HepG2 (cell line): Measurements from ENCODE around the gene JUND. TPM values are rescaled to one million over a fixed set of nuclear protein-coding genes. Genes with fewer than 3 reads are reported as not detected.

Experiments used
- ELF3 ChIP-seq: IDR thresholded peaks from 2 replicates; pipeline ENCODE4 v1.6.1; 2016; ENCODE audit warnings: missing genetic modification reagents, missing compliant biosample characterization
- GTF2F1 ChIP-seq: fragments of 150-350 bp; IDR thresholded peaks from 2 replicates; pipeline ENCODE4 v1.6.1; 2014; ENCODE audit warnings: low read length
- HNF1A ChIP-seq, 2 experiments: sonication (generic) in 1 of 2; formaldehyde crosslinking in 1 of 2; IDR thresholded peaks; 2 replicates each; pipeline versions ENCODE4 v1.4.0 to v1.6.1; 2016 to 2020; ENCODE audit warnings: borderline replicate concordance in 1 of 2, low read depth in 1 of 2, mild to moderate bottlenecking in 1 of 2, missing genetic modification reagents in 1 of 2
- PITX1 ChIP-seq: sonication (generic); formaldehyde crosslinking; IDR thresholded peaks from 2 replicates; pipeline ENCODE4 v1.5.1; 2020; ENCODE audit warnings: mild to moderate bottlenecking, missing genetic modification reagents
- RAD21 ChIP-seq: fragments of 450-650 bp; formaldehyde crosslinking; IDR thresholded peaks from 2 replicates; pipeline ENCODE4 v1.5.0; 2020; ENCODE audit warnings: mild to moderate bottlenecking
- RBM22 ChIP-seq: fragments of 200-400 bp; formaldehyde crosslinking; optimal IDR thresholded peaks from 2 replicates; pipeline ENCODE3; 2017; ENCODE audit warnings: mild to moderate bottlenecking, low read length, moderate library complexity
- RNF2 ChIP-seq: fragments of 450-650 bp; conservative IDR thresholded peaks from 2 replicates; pipeline ENCODE4 v1.6.1; 2016; ENCODE audit warnings: low read depth
- SRF ChIP-seq: IDR thresholded peaks from 2 replicates; pipeline ENCODE4 v1.6.1; 2011; ENCODE audit warnings: mild to moderate bottlenecking, low read depth, low read length, moderate library complexity
- ZFP90 ChIP-seq: sonication (generic); formaldehyde crosslinking; IDR thresholded peaks from 2 replicates; pipeline ENCODE4 v1.8.0; 2022; ENCODE audit warnings: missing genetic modification reagents, mild to moderate bottlenecking, inconsistent platforms, borderline replicate concordance
- ZNF503 ChIP-seq: sonication (generic); formaldehyde crosslinking; IDR thresholded peaks from 2 replicates; pipeline ENCODE4 v1.4.0; 2020; ENCODE audit warnings: missing genetic modification reagents
- ZNF724P ChIP-seq: sonication (generic); formaldehyde crosslinking; IDR thresholded peaks from 2 replicates; pipeline ENCODE4 v1.8.0; 2022; ENCODE audit warnings: missing genetic modification reagents, borderline replicate concordance
- ZNF782 ChIP-seq: sonication (generic); formaldehyde crosslinking; IDR thresholded peaks from 2 replicates; pipeline ENCODE4 v1.4.0; 2020; ENCODE audit warnings: missing genetic modification reagents, mild to moderate bottlenecking, borderline replicate concordance
- ZNF883 ChIP-seq: sonication (generic); formaldehyde crosslinking; IDR thresholded peaks from 2 replicates; pipeline ENCODE4 v1.5.1; 2020; ENCODE audit warnings: mild to moderate bottlenecking, missing genetic modification reagents; ENCODE audit errors: not compliant biosample characterization
- polyA plus RNA-seq, 8 experiments: library from polyadenylated mRNA; depleted of rRNA in 3 of 8; stranded (reverse) in 7 of 8; unstranded in 1 of 8; fragments of >200 nt; fragmentation: Illumina TruSeq in 4 of 8; extraction: Trizol in 4 of 8; gene quantifications; 2 replicates each; pipeline versions ENCODE4 v1.2.1 to v1.2.3, GENCODE V29; 2011 to 2016; ENCODE audit warnings: low read depth in 4 of 8, missing spikeins in 1 of 8, mixed read lengths in 1 of 8; ENCODE audit not compliant: insufficient read depth in 1 of 8
- total RNA-seq, 5 experiments: library from RNA; depleted of rRNA; stranded (reverse); fragments of >200 nt; fragmentation: Illumina TruSeq; extraction: Trizol; gene quantifications; 2 replicates each; pipeline ENCODE4 v1.2.3, GENCODE V29; 2016; ENCODE audit warnings: low read depth in 1 of 5
- TF ChIP-seq, protein P1 (sequence below): sonication (generic); formaldehyde crosslinking; IDR thresholded peaks from 2 replicates; pipeline ENCODE4 v1.5.0; 2020; ENCODE audit warnings: missing genetic modification reagents, mild to moderate bottlenecking, borderline replicate concordance
- TF ChIP-seq, protein P2 (sequence below): sonication (generic); formaldehyde crosslinking; IDR thresholded peaks from 2 replicates; pipeline ENCODE4 v1.5.0; 2020; ENCODE audit warnings: missing genetic modification reagents
- TF ChIP-seq, protein P3 (sequence below): sonication (generic); formaldehyde crosslinking; IDR thresholded peaks from 2 replicates; pipeline ENCODE4 v1.4.0; 2020; ENCODE audit warnings: mild to moderate bottlenecking, missing genetic modification reagents
- TF ChIP-seq, protein P4 (sequence below): sonication (generic); formaldehyde crosslinking; IDR thresholded peaks from 2 replicates; pipeline ENCODE4 v1.8.1; 2023; ENCODE audit warnings: mild to moderate bottlenecking, inconsistent platforms, moderate library complexity, missing genetic modification reagents, borderline replicate concordance

Gene JUND
- total and polyA plus RNA-seq, 2 of the 13 experiments (the other 11 are each of a cell fraction or from before 2014, with no cell fraction given) = 41.2 to 59.8 TPM

DNA sequence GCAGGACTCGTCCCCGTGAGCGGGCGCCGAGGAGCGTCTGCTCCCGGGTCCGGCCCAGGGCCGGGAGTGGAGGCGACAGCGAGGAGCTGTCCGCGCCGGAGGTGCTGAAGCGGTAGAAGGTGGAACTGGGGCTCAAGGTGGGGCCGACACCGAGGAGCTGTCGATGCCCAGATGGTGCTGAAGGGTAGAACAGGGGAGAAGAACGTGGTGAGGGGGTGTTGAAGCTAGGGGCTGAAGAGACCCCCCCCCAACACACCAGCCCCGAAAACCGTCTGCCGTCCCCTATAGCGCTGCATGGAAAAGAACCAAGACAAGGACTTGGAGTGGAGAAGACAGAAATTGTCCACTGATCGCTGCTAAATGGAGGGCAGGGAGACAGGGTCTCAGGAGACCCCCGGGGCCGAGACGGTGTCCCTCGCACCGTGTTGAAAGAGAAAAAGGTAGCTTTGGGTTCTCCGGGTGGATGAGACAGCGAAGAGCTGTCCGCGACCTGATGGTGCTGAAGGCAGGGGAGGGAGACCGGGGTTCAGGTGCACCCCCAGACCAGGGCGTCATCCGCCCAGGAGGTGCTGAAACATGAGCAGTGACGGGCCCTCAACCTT lies 48.1 kb downstream of the JUND start (continued):
- TF ChIP-seq, protein P1, sequence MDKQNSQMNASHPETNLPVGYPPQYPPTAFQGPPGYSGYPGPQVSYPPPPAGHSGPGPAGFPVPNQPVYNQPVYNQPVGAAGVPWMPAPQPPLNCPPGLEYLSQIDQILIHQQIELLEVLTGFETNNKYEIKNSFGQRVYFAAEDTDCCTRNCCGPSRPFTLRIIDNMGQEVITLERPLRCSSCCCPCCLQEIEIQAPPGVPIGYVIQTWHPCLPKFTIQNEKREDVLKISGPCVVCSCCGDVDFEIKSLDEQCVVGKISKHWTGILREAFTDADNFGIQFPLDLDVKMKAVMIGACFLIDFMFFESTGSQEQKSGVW (CRISPR knock-in tag) = peak; percentile 48; the same call in 1 of the 2 replicates
- TF ChIP-seq ZNF883 = peak; percentile 81
- peak; percentile 94 for TF ChIP-seq ZFP90 (CRISPR knock-in tag)
- TF ChIP-seq RNF2 = no peak
- TF ChIP-seq ZNF503 (CRISPR knock-in tag) = peak; percentile 74; the same call in 1 of the 2 replicates
- TF ChIP-seq HNF1A (IDR thresholded peaks at IDR 0.05; ENCODE audit: low read depth) = no peak
- TF ChIP-seq HNF1A (CRISPR knock-in tag; IDR thresholded peaks at IDR 0.05; ENCODE audit: borderline replicate concordance) = no peak
- TF ChIP-seq, protein P2, sequence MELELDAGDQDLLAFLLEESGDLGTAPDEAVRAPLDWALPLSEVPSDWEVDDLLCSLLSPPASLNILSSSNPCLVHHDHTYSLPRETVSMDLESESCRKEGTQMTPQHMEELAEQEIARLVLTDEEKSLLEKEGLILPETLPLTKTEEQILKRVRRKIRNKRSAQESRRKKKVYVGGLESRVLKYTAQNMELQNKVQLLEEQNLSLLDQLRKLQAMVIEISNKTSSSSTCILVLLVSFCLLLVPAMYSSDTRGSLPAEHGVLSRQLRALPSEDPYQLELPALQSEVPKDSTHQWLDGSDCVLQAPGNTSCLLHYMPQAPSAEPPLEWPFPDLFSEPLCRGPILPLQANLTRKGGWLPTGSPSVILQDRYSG (CRISPR knock-in tag) = peak; percentile 93; the same call in 1 of the 2 replicates
- TF ChIP-seq, protein P3, sequence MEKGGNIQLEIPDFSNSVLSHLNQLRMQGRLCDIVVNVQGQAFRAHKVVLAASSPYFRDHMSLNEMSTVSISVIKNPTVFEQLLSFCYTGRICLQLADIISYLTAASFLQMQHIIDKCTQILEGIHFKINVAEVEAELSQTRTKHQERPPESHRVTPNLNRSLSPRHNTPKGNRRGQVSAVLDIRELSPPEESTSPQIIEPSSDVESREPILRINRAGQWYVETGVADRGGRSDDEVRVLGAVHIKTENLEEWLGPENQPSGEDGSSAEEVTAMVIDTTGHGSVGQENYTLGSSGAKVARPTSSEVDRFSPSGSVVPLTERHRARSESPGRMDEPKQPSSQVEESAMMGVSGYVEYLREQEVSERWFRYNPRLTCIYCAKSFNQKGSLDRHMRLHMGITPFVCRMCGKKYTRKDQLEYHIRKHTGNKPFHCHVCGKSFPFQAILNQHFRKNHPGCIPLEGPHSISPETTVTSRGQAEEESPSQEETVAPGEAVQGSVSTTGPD = 0 out of 2 replicates have a peak, but pooled peaks have one; percentile 64
- peak; percentile 62 for TF ChIP-seq PITX1 (CRISPR knock-in tag)
- TF ChIP-seq RAD21 (CRISPR knock-in tag) = no peak; the same call in 1 of the 2 replicates
- no peak for TF ChIP-seq GTF2F1
- peak; percentile 77 for TF ChIP-seq ELF3 (CRISPR knock-in tag)
- TF ChIP-seq ZNF724P (CRISPR knock-in tag) = no peak
- TF ChIP-seq ZNF782 = 0 out of 2 replicates have a peak, but pooled peaks have one; percentile 30
- no peak for TF ChIP-seq SRF
- TF ChIP-seq, protein P4, sequence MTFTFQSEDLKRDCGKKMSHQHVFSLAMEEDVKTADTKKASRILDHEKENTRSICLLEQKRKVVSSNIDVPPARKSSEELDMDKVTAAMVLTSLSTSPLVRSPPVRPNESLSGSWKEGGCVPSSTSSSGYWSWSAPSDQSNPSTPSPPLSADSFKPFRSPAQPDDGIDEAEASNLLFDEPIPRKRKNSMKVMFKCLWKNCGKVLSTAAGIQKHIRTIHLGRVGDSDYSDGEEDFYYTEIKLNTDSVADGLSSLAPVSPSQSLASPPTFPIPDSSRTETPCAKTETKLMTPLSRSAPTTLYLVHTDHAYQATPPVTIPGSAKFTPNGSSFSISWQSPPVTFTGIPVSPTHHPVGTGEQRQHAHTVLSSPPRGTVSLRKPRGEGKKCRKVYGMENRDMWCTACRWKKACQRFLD (CRISPR knock-in tag) = peak; percentile 95; the same call in 1 of the 2 replicates
- no peak for TF ChIP-seq RBM22
